ENCODE results near the gene SHISAL1.

The SHISAL1 gene

DNA sequence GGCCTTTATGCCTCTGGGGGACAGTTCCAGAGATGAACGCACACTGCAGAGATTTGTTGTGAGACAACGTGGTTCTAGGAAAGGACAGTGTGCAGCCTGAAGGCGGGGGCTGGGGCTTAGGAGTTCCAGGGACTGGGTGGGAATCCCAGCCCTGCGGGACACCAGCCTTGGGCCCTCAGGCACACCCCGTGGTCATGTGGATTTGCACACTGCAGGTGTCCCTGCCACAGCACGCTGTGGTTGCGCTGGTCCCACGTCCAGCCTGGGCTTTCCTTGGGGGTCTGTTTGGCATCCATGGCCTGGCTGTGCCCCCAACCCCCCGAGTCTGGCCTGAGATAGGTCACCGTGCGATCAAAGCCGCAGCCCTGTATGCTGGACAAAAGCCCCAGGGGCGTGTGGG is 7.3 kb downstream of the SHISAL1 start:
- in situ Hi-C loops (cut with HindIII; ENCODE audit: low sequenced_read_pairs): loop anchor here (10.0 kb wide), 2 partner anchors 49 to 129 kb away; no protein-coding TSS in a partner anchor

DNA sequence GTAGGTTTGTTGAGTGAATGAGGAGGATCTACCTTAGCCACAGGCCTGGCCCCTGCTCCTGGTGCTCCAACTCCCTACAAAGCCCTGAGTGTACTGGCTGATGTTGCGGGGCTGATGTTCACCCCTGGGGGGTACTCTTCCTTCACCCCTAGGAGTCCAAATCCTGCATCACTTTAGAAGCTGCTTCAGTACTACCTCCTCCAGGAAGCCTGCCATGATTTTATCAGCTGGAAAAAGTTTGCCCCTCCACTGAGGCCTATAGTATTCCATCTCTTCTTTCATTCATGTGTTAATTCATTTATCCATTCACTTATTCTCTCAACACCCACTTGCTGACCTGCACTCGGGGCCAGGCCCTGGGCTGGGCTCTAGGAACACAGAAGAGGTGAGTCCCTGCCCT is 7.8 kb downstream of the SHISAL1 start:
- in situ Hi-C loops (cut with HindIII; ENCODE audit: low sequenced_read_pairs): loop anchor here (10.0 kb wide), 2 partner anchors 50 to 130 kb away; no protein-coding TSS in a partner anchor

DNA sequence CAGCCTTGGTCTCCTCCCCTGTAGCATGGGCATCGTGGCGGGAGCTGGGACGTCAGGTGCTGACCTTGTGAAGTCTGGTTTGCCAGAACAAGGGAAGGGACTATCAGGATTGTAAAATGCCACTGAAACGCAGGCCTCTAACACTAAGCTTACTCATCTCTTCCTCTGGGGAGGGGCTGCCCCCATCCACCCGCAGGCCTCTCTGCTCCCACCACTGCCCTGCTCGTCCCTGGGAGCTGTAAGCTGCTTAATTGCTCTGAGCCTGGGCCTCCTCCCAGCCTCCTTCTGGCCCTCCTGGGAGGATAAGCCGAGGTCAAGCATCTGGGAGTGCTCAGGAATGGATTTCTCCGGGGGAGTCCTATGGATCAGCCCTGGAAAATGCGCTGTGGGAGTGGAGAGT is 8.4 kb downstream of the SHISAL1 start:
- in situ Hi-C loops (cut with HindIII; ENCODE audit: low sequenced_read_pairs): loop anchor here (10.0 kb wide), 2 partner anchors 50 to 130 kb away; no protein-coding TSS in a partner anchor

DNA sequence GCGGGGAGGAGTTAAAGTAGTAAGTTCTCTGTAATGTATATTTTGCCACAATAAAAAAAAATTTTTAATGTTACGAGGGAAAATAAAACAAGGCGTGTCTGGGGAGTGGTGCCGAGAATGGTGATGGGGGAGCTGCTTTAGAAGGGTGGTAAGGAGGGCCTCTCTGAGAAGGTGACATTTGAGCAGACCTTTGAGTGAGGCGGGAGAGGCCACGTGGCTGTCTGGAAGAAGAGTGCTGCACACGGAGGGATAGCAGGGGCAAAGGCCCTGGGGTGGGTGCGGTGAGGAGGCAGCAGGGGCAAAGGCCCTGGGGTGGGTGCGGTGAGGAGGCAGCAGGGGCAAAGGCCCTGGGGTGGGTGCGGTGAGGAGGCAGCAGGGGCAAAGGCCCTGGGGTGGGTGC is 10.4 kb downstream of the SHISAL1 start:
- in situ Hi-C loops (cut with HindIII; ENCODE audit: low sequenced_read_pairs): loop anchor here (10.0 kb wide), 2 partner anchors 52 to 132 kb away; no protein-coding TSS in a partner anchor

DNA sequence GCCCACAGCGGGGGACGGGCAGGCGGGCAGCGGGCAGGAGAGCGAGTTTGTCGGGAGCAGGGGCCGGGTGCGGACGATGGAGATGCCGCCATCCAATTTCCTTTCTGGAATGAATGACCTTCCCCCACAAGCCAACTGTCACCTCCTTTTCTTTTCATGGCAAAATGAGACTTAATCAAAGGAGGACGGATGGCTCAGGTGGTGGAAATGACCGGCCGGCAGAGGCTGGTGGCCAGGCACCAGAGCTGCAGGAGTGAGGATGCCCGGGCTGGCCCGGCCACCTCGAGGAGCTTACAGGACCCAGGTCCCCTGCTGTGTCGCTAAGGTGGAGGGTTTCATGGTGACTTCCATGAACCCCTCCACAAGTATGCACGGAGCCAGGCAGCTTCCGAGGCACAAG is 11.7 kb downstream of the SHISAL1 start:
- in situ Hi-C loops (cut with HindIII; ENCODE audit: low sequenced_read_pairs): loop anchor here (10.0 kb wide), 2 partner anchors 54 to 134 kb away; no protein-coding TSS in a partner anchor

DNA sequence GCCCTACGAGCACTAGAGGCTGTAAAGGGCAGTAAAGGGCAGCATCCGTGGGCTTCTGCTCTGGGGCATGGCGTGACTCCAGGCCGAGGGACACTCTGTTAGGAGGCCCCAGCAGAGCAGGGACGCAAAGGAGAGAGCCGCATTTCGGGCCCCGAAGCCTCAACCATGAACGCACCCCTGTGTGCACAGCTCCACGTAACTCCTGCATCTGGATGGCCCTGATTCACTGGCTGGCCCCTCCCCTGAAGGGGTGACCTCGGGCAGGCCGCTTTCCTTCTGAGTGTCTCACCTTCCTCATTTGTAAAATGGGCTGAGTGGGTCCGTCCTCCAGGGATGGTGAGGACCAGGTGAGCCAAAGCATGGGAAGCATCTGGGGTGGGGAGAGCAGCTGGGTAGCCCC is 13.6 kb downstream of the SHISAL1 start:
- in situ Hi-C loops (cut with HindIII; ENCODE audit: low sequenced_read_pairs): no loop called here

DNA sequence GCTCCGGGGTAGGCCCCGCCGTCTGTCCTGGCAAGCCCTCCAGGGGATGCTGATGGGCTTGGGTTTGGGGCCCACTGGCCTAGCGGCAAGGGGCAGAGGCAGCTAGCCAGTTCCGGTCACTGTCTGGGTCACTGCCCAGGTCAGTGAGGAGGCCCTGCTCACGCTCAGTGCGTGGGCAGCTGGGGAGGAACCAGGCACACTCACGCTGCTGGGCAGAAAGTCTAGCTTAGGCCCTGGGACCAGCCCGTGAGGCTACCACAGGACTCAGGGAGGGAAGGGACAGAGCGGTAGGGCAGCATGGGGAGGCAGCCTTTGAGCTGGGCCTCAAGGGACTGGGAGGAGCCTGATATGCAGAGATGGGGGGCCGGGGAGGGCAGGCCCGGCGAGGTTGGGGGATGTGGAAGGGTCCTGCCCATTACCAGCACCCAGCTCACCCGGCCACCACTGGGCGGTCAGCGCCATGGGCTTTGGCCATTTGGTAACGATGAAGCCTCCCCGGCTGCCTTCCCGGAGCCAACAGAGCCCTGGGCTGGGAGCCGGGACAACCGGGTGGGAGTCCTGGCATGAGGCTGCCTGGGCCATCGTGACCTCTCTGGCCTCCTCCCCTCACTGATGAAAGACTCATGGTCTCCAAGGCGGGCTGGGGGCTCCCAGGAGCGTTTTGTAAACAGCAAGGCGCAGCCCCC is 14.2 kb downstream of the SHISAL1 start:
- in situ Hi-C loops (cut with HindIII; ENCODE audit: low sequenced_read_pairs): no loop called here

DNA sequence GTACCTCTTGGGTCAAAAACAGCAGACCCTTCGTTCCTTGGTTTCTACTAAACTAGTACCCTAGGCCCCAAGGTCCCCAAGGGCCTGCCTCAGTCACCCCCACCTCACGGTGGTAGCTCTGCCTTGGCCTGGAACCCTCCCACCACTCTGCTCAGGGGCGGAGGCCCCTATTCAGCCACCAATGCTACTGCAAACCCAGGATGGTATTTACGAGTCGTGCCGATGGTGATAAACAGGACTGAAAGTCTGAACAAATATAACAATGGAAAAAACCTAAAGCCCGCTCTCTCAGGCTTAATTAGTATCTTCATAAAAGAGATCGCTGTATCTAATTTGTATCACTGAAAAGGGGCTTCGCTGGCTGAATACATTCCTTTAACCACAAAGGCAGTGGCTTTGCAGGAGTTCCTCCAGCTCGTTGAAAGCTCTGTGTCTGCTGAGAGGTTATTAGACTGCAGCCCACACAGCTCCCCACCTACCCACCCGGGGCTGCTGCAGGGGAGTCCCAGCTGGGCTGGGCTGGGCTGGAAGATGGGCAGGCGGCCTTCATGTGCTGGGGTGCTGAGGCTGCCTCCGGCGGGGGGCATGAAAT is 15.2 kb downstream of the SHISAL1 start:
- in situ Hi-C loops (cut with HindIII; ENCODE audit: low sequenced_read_pairs): no loop called here

DNA sequence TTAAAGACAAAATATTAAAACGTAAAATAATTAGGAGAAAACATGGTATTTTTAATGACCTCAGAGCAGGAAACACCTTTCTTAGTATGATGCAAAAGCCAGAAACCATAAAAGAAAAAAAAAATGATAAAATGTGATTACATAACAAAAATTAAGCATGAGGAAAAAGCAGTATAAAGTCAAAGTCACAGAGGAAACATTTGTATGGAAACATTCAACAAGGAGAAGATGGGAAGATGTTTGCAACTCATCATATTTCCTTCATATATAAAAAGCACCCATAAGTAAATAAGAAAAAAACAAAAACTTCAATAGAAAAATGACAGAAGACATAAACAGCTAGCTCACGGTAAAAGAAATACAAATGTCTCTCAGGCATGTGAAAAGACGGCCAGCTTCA is 17.3 kb downstream of the SHISAL1 start:
- in situ Hi-C loops (cut with HindIII; ENCODE audit: low sequenced_read_pairs): no loop called here

DNA sequence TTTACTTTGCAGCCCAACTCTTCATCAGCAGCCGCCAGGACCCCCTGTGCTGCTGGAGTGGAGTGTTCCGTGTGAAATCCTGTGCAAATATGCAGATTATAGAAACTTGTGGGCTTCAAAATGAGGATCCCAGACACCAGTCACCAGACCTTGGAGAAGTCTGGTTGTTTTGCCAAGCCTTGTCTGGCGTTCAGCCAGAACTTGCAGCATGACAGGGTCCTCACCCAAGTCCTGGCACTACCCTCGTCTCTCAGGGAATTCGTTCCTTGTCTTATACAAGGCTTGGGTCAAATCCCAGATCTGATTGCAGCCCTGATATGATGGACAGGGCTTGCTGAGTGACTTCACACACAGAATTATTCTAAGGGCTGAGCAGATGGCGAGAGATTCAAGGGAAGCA is 18.9 kb downstream of the SHISAL1 start:
- in situ Hi-C loops (cut with HindIII; ENCODE audit: low sequenced_read_pairs): no loop called here

DNA sequence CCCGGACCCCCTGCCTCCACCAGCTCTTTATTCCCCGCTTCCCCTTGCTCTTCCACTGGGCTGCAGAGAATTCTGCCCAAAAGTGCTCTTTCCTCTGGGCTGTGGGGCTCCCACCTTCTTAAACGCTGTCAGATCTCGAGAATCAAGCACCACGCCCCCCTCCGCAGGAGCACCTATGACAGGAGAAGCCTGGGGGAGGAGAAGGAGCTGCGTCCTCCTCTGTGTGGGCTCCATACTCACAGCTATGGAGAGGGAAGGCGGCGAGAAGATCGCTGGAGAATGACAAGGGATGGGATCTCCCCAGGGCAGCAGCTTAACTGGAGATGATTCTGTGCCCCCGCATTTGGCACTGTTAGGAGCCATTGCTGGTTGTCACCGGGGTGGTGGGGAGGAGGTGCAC is 19.7 kb downstream of the SHISAL1 start:
- in situ Hi-C loops (cut with HindIII; ENCODE audit: low sequenced_read_pairs): no loop called here

DNA sequence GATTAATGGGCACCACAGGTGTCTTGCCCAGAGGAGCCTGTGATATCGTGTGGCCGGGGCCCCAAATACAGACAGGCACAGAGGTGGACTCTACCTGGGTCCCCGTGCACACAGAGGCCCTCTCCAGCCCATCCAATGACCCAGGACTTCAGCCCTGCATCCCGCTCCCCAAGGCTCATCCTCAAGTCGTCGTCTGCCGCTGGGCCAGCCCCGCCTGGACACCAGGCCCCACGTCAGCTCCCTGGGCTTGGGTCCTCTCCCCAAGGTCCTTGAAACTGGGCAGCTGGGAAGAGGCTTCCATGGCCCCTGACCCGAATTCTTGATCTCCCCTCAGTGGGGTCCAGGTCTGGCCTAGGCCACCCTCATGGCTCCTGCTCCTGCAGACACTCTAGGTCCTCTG is 20.2 kb downstream of the SHISAL1 start:
- in situ Hi-C loops (cut with HindIII; ENCODE audit: low sequenced_read_pairs): no loop called here

DNA sequence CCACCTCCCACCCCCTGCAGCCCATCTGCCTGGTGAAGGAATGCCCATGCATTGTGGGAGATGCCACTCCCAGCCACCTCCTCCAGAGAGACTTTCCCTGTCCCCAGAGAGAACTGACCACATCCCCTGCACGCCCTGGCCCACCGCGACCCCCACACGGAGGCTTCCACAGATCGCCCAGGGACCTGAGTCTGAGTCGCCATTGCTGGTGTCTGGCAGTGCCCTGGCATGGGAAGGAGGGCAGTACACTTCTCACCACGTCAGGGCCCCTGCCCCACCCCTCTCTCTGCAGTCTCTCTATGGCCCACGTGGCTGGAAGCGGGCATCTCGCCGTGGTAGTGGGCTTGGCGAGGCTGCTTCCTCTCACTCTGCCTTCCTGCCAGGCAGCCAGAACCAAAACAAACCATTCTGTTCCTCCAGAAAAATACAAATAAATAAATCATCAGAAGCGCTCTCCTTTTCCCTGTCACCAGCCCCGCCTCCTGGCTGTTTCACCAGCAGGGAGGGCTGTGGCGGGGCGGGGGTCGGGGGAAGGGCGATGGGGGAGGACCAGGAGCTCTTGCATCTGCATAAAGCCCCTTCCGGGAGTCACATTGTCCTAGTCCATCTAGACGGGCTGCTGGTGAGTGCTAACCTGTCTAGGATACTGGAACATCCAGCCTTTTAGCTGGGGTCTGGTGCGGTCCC is 20.9 kb downstream of the SHISAL1 start:
- in situ Hi-C loops (cut with HindIII; ENCODE audit: low sequenced_read_pairs): no loop called here

DNA sequence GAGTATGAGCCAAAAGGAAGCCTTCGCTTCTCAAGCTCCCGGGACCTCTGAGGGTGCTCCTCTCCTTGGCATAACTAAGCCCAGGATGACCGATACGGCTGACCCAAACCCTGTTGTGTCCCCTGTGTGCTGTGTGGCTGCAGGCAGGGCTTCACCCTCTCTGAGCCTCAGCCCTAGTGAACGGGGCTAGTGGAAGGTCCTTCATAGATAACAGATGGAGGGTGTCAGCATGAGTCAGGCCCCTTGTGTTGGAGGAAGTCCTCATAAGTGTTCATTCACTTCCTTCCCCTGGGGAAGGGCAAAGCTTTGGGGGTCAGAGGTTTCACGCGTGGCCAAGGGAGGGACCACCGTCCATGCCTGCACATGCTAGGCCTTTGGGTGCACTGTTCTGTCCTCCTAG is 21.5 kb downstream of the SHISAL1 start:
- in situ Hi-C loops (cut with HindIII; ENCODE audit: low sequenced_read_pairs): no loop called here

DNA sequence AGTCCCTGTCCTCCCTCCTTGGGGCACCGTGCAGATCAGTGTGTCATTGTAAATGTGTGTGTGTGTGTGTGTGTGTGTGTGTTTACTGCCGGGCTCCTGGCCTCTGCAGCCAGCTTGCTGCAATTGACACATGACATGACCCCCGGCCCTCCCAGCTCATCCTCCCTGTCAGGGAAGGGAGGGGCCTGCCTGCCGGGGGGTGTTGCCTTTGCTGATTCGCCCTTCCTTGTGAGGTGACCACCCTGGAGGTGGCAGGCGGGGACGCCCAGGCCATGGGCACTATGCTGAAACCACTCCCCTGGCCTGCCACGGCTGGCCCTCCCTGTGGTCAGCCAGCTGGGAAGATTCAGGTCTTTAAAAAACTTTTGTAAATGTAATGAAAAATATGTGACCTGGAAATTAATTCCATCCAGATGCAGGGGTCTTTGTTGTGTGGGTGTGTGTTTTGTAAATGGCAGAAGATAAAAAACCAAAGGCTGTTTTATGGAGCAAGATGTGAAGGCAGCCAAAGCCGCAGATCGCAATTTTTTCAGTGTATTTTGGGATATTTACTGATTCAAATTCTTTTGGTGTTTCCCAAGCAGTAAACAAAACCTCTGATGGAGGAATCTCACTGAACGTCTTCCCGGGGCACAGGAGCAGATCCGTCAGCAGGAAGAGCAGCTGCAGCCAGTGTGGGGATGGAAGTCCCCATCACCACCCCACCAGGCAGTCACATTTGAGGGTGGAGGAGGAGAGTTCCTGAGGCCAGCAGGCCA is 23.2 kb downstream of the SHISAL1 start:
- in situ Hi-C loops (cut with HindIII; ENCODE audit: low sequenced_read_pairs): no loop called here

DNA sequence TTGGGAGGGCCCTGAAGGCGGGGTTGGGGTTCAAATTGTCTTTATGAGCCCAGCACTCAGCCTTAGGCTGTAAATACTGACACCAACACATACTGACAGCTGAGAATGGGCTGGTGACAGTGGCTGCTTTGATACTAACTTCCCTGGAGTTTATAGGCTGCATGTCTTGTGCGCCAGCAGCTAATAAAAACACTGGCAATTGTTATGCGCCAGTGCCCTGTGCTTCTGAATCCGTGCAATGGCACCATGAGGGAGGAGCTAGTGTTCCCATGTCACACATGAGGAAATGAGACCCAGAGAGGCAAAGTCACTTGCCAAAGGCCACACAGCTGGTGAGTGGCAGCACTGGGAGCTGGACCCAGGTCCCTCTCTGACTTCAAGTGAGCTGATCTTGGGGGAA is 23.8 kb downstream of the SHISAL1 start:
- in situ Hi-C loops (cut with HindIII; ENCODE audit: low sequenced_read_pairs): no loop called here

DNA sequence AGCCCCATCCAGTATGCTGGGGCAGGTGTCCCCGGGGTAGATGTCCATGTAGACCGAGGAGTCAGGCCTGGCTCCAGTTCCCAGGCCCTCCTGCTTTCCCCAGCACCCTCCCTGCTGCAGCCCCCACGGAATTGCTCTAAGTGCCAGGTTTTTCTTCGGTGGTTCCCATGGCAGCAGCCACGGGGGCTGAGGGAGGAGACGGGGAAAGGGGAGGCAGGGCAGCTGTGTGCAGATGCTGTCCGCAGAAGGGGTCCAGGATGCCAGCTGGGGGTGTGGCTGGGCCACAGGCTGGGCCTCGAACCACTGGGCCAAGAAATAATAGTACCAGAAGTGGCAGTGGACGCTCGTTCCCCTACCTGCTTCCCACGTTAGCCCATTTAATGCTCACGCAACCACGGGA is 25.0 kb downstream of the SHISAL1 start:
- in situ Hi-C loops (cut with HindIII; ENCODE audit: low sequenced_read_pairs): no loop called here

DNA sequence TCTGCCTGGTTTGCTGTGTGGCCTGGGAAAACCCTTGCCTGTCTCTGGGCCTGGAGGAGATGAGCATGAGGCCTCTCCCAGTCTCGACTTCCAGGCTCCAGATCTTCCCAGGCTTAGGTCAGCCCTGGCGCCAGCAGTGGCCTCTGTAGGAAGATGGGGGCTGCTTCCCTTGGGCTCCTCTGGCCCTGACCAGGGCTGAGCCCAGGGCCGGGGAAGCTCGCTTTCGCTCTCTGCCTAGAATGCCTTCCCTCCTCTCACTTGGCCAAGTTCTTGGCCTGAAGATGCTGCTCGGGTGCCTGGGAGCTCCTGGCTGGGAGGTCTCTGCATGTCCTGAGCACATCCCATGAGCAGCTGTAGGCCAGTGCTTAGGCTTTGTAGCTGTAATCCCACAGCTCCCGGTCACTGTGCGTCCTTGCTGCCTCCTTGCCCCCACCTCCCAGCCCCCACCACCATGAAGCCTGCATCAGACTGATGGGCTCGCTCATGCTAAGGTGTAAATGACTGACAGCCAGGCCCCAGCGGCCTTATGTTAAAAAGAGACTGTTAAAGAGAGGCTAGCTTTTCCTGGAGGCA is 25.5 kb downstream of the SHISAL1 start:
- in situ Hi-C loops (cut with HindIII; ENCODE audit: low sequenced_read_pairs): no loop called here

DNA sequence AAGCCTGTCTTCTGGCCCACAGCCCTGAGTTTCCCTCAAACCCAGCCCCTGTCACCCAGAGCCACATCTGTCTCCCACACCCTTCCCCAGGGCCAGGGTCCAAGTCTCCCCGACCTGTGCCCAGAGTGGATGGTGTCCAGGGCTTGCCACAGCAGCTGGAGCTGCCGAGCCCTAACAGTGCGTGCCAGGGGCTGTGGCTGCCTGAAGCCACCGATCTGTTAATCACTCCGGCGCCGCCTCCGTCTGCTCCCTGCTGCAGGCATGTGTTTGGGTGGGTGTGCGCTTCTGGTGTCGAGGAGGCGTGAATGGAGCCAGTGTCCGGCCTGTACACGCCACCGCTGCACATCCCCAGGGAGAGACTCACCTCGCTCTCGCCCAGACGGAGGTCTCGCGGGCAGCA is 26.1 kb downstream of the SHISAL1 start:
- in situ Hi-C loops (cut with HindIII; ENCODE audit: low sequenced_read_pairs): no loop called here

DNA sequence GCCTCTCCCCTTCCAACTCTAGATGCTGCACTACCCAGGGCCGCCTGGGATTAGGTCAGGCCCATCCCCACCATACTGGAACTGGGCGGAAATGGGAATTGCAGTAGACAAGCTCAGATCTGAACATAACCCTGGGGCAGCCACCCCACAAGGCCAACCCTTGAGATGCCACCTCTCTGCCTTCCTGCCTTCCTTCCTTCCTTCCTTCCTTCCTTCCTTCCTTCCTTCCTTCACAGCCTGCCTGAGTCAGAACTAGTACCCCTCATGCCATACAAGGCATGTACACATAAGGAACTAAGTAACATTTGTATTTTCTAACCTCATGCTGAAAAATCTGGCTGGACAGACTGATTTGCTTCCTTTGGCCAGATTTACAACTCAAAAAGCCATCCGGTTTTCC is 28.0 kb downstream of the SHISAL1 start:
- in situ Hi-C loops (cut with HindIII; ENCODE audit: low sequenced_read_pairs): no loop called here
